Panc1 (cell line): Measurements from ENCODE around the gene ATP5PF. TPM values are rescaled to one million over a fixed set of nuclear protein-coding genes. Genes with fewer than 3 reads are reported as not detected.

Source experiments
- ATAC-seq: fragments of 200-7000 bp; cut with Tn5 transposase; 2 replicates; pipeline ENCODE4 v1.9.1; 2020; ENCODE audit warnings: mild to moderate bottlenecking, moderate library complexity
- BruUV-seq: library from RNA; stranded (reverse); fragments of 400-500 nt; replicated peaks from 2 replicates; lab custom pipeline; 2021; lab: Mats Ljungman, UMichigan
- CTCF ChIA-PET: fragments of 300-600 bp; sonication (Branson Sonifier 250); formaldehyde crosslinking; loops from one replicate; lab custom pipeline; 2022; ENCODE audit warnings: antibody characterized with exemption; lab: Charles Lee
- POLR2A ChIA-PET: fragments of 300-600 bp; sonication (Branson Sonifier 250); formaldehyde crosslinking; loops from one replicate; lab custom pipeline; 2022; ENCODE audit warnings: antibody characterized with exemption; lab: Charles Lee
- DNase-seq: peaks from one replicate; pipeline ENCODE4 v3.0.0-alpha.2; 2010; ENCODE audit warnings: low read depth, low spot score
- H3K27ac ChIP-seq: 2 replicates; pipeline ENCODE4 v1.5.1; 2011; ENCODE audit warnings: mild to moderate bottlenecking, low read length, inconsistent platforms
- H3K27me3 ChIP-seq: fragments of 200-500 bp; sonication (Bioruptor generic); 2 replicates; pipeline ENCODE4 v1.6.0; 2014; ENCODE audit warnings: low read length, inconsistent platforms; ENCODE audit not compliant: control insufficient read depth, insufficient read depth
- H3K36me3 ChIP-seq: fragments of 200-500 bp; sonication (Bioruptor generic); 2 replicates; pipeline ENCODE4 v1.5.1; 2014; ENCODE audit warnings: inconsistent platforms, mild to moderate bottlenecking, low read length, moderate library complexity; ENCODE audit not compliant: control insufficient read depth, insufficient read depth
- H3K4me1 ChIP-seq: 2 replicates; pipeline ENCODE4 v1.5.1; 2011; ENCODE audit warnings: inconsistent platforms, mild to moderate bottlenecking, low read length, moderate library complexity; ENCODE audit not compliant: control insufficient read depth, insufficient read depth
- H3K4me3 ChIP-seq, 2 experiments: 2 replicates each; pipeline ENCODE4 v1.5.1; 2011 to 2012; ENCODE audit warnings: low read depth in 2 of 2, low read length in 2 of 2, mild to moderate bottlenecking in 2 of 2, inconsistent platforms in 1 of 2, moderate library complexity in 1 of 2
- H3K9me3 ChIP-seq: fragments of 200-500 bp; sonication (Bioruptor generic); 2 replicates; pipeline ENCODE4 v1.5.1; 2014; ENCODE audit warnings: low read depth, mild to moderate bottlenecking, inconsistent platforms, low read length, moderate library complexity; ENCODE audit not compliant: control insufficient read depth, insufficient read depth
- CTCF ChIP-seq: fragments of 450-650 bp; IDR thresholded peaks from 2 replicates; pipeline ENCODE4 v1.5.1; 2017; ENCODE audit warnings: mild to moderate bottlenecking
- POLR2AphosphoS5 ChIP-seq: IDR thresholded peaks from 2 replicates; pipeline ENCODE4 v1.6.1; 2012; ENCODE audit warnings: mild to moderate bottlenecking, low read depth, low read length, moderate library complexity
- REST ChIP-seq, 2 experiments: IDR thresholded peaks; 2 replicates each; pipeline ENCODE4 v1.6.1; 2011 to 2012; ENCODE audit warnings: low read depth in 2 of 2, control low read depth in 1 of 2, low read length in 1 of 2, mild to moderate bottlenecking in 1 of 2, moderate library complexity in 1 of 2; ENCODE audit not compliant: insufficient read depth in 1 of 2
- SIN3A ChIP-seq: IDR thresholded peaks from 2 replicates; pipeline ENCODE4 v1.6.1; 2012; ENCODE audit warnings: low read depth, mild to moderate bottlenecking, low read length, moderate library complexity, borderline replicate concordance; ENCODE audit not compliant: insufficient read depth
- TCF7L2 ChIP-seq: IDR thresholded peaks from 2 replicates; pipeline ENCODE4 v1.6.1; 2011; ENCODE audit warnings: mild to moderate bottlenecking, low read depth, low read length, inconsistent platforms
- in situ Hi-C: cut with HindIII; loops from 2 replicates; pipeline ENCODE4 v1.10.0; 2016; ENCODE audit warnings: low sequenced_read_pairs, low pct_unique_long_range_greater_than_20kb
- intact Hi-C: fragments of 100-400 bp; cut with micrococcal nuclease; formaldehyde crosslinking; loops from one replicate; pipeline ENCODE4 v1.10.0; 2022; ENCODE audit not compliant: unreplicated experiment
- total RNA-seq: library from RNA; stranded (reverse); gene quantifications from one replicate; pipeline ENCODE4 v1.2.1, GENCODE V29; 2021; ENCODE audit not compliant: unreplicated experiment

The ATP5PF gene
- total RNA-seq, 1 experiment from 2014 or later: 103 TPM

- no peak for DNase-seq
- no peaks in the 10 kb centered on the region for H3K9me3 ChIP-seq
- CTCF ChIA-PET: no interaction called here
- intact Hi-C loops (no loop called here), in situ Hi-C loops (no loop called here)
- ATAC-seq: no peak
- TF ChIP-seq TCF7L2 (no peak), POLR2AphosphoS5 (no peak), SIN3A (no peak), REST (IDR thresholded peaks at IDR 0.05; ENCODE audit: insufficient read depth in 1 of 2, low read depth in 2 of 2, low read length in 1 of 2) (no peak), CTCF (no peak)
- 0 out of 2 replicates have a peak, but pooled peaks cover 2% of the 10 kb centered on the region for H3K27me3 ChIP-seq
- no peaks in the 10 kb centered on the region for H3K36me3 ChIP-seq
- no peak overlapping the region for H3K4me3 ChIP-seq
- H3K4me1 ChIP-seq: no peaks in the 10 kb centered on the region
- POLR2A ChIA-PET: no interaction called here
- H3K27ac ChIP-seq: no peak overlapping the region
- BruUV-seq: no TSS peak
These were observed 46.2 kb downstream of the ATP5PF start for GRCh38 chr21:25688275-25689155.

- DNase-seq (no peak), ATAC-seq (no peak)
- intact Hi-C loops: no loop called here
- no peak overlapping the region for H3K27ac ChIP-seq
- BruUV-seq: no TSS peak
- no peaks in the 10 kb centered on the region for H3K36me3 ChIP-seq
- no peaks in the 10 kb centered on the region for H3K9me3 ChIP-seq
- TF ChIP-seq REST (IDR thresholded peaks at IDR 0.05; ENCODE audit: insufficient read depth in 1 of 2, low read depth in 2 of 2, low read length in 1 of 2): no peak
- no peak for TF ChIP-seq SIN3A
- TF ChIP-seq CTCF: no peak
- no peak for TF ChIP-seq TCF7L2
- no peak for TF ChIP-seq POLR2AphosphoS5
- no peak overlapping the region for H3K4me3 ChIP-seq
- 0 out of 2 replicates have a peak, but pooled peaks cover 2% of the 10 kb centered on the region for H3K27me3 ChIP-seq
- CTCF ChIA-PET: no interaction called here
- H3K4me1 ChIP-seq: no peaks in the 10 kb centered on the region
- POLR2A ChIA-PET: no interaction called here
- in situ Hi-C loops: no loop called here
These were observed 46.9 kb downstream of the ATP5PF start for GRCh38 chr21:25687787-25688186.
